Activated T-helper 1 cell treated with anti-CD3 and anti-CD28 coated beads, Interleukin-12 subunit alpha, Interleukin-12 subunit beta, Interleukin-2, Interleukin-4 antibody, amounts not matched to agents 30 ng/mL and 10 ng/mL and 1 ng/mL, durations not matched to agents 14 hours and 24 hours and 36 hours (primary cell): ENCODE measurements around the gene KCTD8. TPM values are rescaled to one million over a fixed set of nuclear protein-coding genes. Genes with fewer than 3 reads are reported as not detected.

Experiments used
- DNase-seq: peaks from one replicate; pipeline ENCODE4 v3.0.0; 2021; ENCODE audit warnings: low spot score
- H3K27ac Mint-ChIP-seq: one replicate; pipeline ENCODE4 v1.8.0; 2021; ENCODE audit warnings: mild to moderate bottlenecking, mixed read lengths
- H3K27me3 Mint-ChIP-seq: one replicate; pipeline ENCODE4 v1.8.0; 2022; ENCODE audit warnings: mild to moderate bottlenecking, moderate library complexity, mixed read lengths; ENCODE audit not compliant: insufficient read depth
- H3K36me3 Mint-ChIP-seq: one replicate; pipeline ENCODE4 v1.8.0; 2021; ENCODE audit warnings: low read depth, mixed read lengths
- H3K4me1 Mint-ChIP-seq: one replicate; pipeline ENCODE4 v1.8.0; 2021; ENCODE audit warnings: low read depth, mixed read lengths
- H3K4me3 Mint-ChIP-seq: one replicate; pipeline ENCODE4 v1.8.0; 2021; ENCODE audit warnings: mild to moderate bottlenecking, moderate library complexity, mixed read lengths
- H3K9me3 Mint-ChIP-seq: one replicate; pipeline ENCODE4 v1.8.0; 2021; ENCODE audit warnings: mixed read lengths
- intact Hi-C: fragments of 100-400 bp; cut with micrococcal nuclease; formaldehyde crosslinking; loops from one replicate; pipeline ENCODE4 v1.15.1; 2024
- total RNA-seq: library from RNA; stranded (reverse); gene quantifications from 2 replicates; pipeline ENCODE4 v1.2.3, GENCODE V29; 2022

Gene KCTD8
- not detected in 2 replicates for total RNA-seq

DNA sequence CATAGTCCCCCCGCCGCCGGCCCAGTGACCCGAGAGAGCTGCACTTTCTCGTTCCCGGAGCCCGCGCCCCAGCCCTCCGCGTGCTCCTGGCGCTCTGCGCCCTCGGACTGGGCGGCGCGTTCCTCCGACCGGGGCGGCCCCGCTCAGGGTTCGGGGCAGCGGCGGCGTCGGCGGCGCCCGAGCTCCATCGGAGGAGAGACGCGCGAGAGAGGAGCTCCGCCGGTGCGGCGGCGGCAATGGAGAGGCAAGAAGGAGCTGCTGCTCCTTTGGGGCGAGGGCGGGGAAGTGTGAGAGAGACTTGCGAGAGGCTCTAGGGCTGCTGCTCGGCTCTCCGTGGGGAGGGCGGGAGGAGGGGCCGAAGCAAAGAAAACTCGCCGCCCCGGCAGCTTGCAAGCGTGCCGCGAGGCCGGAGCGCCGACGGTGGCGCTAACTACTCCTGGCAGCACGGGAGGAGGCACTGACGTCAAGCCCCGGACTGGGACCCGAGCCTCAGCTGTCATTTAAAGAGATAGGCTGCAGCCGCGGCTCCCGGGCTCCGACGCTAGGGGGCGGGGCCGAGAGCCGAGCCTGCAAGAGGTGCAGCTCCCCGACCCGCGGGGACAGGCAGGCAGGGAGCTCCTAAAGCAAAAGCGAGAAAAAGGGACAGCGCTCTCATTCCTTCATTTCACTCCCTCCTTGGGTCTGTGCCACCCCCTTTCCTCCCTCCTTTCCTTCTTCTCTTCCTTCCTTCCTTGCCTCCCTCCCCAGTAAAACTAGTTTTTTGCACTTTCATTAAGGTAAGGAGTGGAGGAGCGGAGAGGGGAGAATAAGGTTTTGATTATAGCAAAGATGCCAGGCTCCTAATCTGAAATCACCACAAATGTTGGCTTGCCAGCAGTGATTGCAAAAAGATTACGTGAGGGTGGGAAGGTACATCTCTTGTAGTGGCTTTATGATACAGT lies at the start of gene KCTD8:
Gene KCTD8 (minus strand): TSS at position 289 of the 941 bp plus-strand sequence.
- H3K4me1 Mint-ChIP-seq = peaks cover 5% of the 10 kb centered on the region
- H3K4me3 Mint-ChIP-seq = peak within 1 kb of the TSS; percentile 63
- peak; percentile 50 for DNase-seq
- H3K36me3 Mint-ChIP-seq = peaks cover 3% of the 10 kb centered on the region
- intact Hi-C loops = loop anchor here (1.0 kb wide), 2 partner anchors 181 to 230 kb away; partner anchors contain the start of gene GUF1
- H3K9me3 Mint-ChIP-seq = no peaks in the 10 kb centered on the region
- no peak within 1 kb of the TSS for H3K27ac Mint-ChIP-seq
- H3K27me3 Mint-ChIP-seq = peaks cover 47% of the 10 kb centered on the region

DNA sequence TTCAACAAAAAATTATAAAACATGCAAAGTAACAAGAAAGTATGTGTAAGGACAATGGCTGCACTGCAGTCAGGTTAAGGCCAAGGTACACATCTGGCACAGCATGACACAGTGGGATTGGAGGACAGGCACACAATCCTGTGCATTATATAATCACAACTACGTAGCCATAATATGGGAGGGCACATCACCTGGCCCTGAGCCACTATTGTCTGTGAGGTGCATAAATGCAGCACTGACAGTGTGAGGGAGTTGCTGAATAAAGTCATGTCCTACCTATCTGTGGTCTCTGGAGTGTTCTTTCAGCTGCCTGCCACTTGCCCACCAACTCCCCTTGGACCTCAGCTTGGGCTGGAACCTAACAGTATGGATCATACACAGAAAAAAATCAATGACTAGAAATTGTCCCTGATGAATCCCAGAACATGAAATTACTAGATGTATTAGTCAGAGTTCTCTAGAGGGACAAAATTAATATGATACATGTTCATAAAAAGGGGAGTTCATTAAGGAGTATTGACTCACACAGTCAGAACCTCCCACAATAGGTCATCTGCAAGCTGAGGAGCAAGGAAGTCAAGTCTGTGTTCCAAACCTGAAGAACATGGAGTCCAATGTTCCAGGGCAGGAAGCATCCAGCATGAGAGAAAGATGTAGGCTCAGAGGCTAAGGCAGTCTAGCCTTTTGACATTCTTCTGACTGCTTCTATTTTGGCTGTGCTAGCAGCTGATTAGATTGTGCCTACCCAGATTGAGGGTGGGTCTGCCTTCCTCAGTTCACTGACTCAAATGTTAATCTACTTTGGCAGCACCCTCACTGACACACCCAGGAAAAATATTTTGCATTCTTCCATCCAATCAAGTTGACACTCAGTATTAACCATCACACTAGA lies 46.4 kb upstream of the KCTD8 start:
- Mint-ChIP-seq H3K4me1 (no peaks in the 10 kb centered on the region), H3K4me3 (no peak overlapping the region), H3K9me3 (no peaks in the 10 kb centered on the region), H3K36me3 (no peaks in the 10 kb centered on the region), H3K27ac (no peak overlapping the region), H3K27me3 (no peaks in the 10 kb centered on the region)
- DNase-seq = no peak
- intact Hi-C loops = no loop called here

DNA sequence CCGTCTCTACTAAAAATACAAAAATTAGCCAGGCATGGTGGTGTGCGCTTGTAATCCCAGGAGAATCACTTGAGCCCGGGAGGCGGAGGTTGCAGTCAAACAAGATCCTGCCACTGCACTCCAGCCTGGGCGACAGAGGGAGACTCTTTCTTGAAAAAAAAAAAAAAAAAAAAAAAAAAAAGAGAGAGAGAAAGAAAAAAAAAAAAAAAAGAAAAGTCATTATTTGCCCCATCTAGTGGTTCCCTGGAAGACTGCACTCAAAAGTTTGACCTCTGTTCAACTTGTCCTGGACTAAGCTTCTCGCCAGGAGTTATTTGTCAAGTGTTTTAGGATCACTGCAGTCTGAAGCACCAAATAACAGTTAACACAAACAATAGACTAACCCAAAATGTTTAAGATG lies 45.3 kb upstream of the KCTD8 start:
- intact Hi-C loops = no loop called here

DNA sequence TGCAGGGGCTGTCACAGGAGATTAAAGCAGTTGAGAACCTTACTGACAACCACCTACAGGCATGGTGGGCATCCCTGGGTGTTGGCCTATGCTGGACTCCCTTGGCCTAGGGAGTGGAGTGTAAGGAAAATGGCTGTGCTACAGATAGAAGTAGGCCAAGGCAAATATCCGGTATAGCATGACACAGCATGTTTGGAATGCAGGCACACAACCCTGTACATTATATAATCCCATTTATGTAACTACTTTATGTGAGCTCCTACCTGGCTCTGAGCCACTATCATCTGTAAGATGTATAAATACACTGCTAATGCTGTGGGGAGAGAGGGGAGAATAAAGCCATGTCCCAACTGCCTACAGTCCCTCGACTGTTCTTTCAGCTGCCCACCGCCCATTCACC lies 38.7 kb upstream of the KCTD8 start:
- Mint-ChIP-seq H3K9me3 (no peaks in the 10 kb centered on the region), H3K27me3 (no peaks in the 10 kb centered on the region), H3K27ac (no peak overlapping the region), H3K4me1 (no peaks in the 10 kb centered on the region), H3K36me3 (no peaks in the 10 kb centered on the region), H3K4me3 (no peak overlapping the region)
- DNase-seq = no peak
- intact Hi-C loops = no loop called here

More for the DNA sequence above, 45.3 kb upstream of the KCTD8 start:
- Mint-ChIP-seq H3K4me3 (no peak overlapping the region), H3K27ac (no peak overlapping the region), H3K36me3 (no peaks in the 10 kb centered on the region), H3K4me1 (no peaks in the 10 kb centered on the region), H3K27me3 (no peaks in the 10 kb centered on the region), H3K9me3 (no peaks in the 10 kb centered on the region)
- DNase-seq = no peak

DNA sequence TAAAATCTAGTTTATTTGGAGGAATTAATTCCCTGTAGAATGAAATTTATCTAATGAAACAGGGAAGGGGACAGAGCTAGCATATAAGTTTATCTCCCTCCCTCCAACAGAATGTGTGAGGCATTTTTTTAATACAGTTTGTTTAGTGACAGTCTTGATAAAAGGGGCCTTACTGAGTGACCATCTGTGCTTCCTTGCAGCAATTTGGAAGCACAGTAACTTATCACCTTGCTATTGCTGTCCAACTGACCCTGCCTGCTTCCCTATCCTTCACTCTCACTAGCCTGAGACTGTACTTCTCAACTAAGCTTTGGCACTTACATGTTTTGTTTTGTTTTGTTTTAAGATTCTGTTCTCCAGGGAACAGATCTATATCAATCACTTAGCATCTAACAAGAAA lies 31.1 kb upstream of the KCTD8 start:
- DNase-seq = no peak
- intact Hi-C loops = no loop called here
- Mint-ChIP-seq H3K4me1 (no peaks in the 10 kb centered on the region), H3K27me3 (no peaks in the 10 kb centered on the region), H3K27ac (no peak overlapping the region), H3K9me3 (peaks cover 8% of the 10 kb centered on the region), H3K4me3 (no peak overlapping the region), H3K36me3 (no peaks in the 10 kb centered on the region)

DNA sequence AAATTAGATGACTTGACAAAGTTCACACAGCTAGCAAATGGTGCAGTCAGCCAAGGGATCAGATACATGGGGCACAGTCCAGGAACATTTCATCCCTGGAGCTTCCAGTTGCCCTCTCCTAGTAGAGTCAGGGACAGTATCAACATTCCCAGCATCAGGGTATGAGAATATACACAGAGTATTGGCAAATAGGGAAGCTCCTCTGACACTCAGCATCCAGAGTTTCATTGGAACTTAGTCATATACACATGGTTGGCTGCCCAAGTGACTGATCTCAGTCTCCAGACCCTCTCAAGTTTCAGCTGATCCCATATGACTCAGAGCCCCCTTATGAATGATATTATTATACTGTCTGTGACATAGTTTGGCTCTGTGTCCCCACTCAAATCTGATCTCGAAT lies 13.7 kb upstream of the KCTD8 start:
- Mint-ChIP-seq H3K36me3 (no peaks in the 10 kb centered on the region), H3K9me3 (no peaks in the 10 kb centered on the region), H3K27ac (no peak overlapping the region), H3K4me1 (no peaks in the 10 kb centered on the region), H3K27me3 (no peaks in the 10 kb centered on the region), H3K4me3 (no peak overlapping the region)
- no peak for DNase-seq
- intact Hi-C loops = no loop called here

DNA sequence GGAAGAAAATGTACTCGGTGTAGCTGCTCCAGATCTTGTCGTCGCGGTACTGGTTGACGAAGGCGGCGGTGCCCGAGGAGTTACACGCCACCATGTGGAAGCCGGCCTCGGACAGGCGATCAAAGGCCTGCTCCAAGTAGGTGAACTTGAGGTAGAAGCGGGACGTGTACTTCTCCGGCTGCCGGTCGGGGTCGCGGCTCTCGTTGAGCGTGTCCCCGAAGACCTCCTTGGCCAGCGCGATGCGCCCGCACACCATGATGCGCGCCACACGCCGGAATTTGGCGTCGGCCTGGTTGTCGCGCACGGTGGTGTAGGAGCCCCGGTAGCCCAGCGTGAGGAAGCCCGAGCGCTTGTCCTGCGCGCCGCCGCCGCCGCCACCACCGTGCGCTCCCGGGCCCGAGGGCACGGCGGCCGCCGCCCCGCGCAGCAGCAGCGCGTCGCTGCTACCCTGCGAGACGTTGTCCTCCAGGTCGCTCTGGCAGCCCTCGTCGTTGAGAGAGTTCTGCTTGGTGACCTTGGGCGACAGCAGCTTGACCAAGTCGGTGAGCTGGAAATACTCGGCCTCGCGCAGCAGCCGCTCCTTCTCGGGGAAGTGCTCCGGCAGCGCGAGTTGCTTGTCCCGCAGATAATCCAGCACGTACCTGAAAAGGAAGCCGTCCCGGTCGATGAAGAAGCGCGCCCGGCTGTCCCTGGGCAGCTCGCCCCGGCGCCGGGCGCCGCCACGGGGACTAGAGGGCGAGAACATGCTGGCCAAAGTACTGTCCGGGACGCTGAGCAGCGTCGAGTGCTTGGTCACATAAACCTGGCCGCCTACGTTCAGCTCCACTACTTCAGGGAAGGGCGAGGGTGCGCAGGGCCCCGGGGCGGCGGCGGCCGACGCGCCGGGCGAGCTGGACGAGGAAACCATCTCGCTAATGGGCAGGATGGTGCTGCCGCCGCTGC lies 775 bp downstream of the KCTD8 start:
- no peak for DNase-seq
- Mint-ChIP-seq H3K27ac (no peak overlapping the region), H3K9me3 (no peaks in the 10 kb centered on the region), H3K4me1 (peaks cover 5% of the 10 kb centered on the region), H3K27me3 (peaks cover 53% of the 10 kb centered on the region), H3K4me3 (no peak overlapping the region), H3K36me3 (peaks cover 3% of the 10 kb centered on the region)
- intact Hi-C loops = no loop called here

DNA sequence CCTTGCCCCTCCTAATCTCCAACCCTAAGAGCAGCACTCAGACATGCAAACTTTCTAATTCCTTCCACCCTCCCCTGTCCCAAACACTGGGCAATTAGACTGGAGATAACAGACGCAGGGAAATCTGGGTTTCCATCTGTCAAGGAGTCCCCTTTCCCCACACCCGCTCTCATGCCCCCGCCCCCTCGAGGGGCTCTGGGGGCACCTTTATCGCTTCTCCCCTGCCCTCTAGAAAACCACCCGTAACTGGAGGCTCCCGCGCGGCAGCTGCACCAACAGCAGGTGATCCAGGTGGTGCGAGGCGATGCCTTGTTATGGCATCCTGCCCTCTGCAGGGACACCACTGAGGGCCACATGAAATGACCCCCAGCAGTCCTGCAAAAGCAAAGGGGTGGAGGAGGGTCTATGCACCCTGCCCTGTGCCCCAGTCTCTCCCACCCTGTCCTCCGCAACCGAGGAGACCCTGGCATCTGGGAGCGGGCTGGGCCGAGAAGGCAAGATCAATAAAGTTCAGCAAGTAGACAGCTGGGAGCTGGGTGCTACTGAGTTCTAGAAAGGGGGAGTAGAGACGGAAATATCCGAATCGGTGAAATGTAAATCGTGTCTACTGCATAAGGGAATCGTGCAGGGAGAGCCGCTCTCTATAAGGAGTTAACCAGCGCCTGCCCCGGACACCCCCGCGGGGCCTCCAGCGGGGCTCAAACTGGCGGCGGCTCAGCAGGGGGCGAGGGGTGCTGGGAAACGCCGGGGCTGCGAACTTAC lies 1.6 kb downstream of the KCTD8 start:
- no peak overlapping the region for H3K27ac Mint-ChIP-seq
- intact Hi-C loops = no loop called here

DNA sequence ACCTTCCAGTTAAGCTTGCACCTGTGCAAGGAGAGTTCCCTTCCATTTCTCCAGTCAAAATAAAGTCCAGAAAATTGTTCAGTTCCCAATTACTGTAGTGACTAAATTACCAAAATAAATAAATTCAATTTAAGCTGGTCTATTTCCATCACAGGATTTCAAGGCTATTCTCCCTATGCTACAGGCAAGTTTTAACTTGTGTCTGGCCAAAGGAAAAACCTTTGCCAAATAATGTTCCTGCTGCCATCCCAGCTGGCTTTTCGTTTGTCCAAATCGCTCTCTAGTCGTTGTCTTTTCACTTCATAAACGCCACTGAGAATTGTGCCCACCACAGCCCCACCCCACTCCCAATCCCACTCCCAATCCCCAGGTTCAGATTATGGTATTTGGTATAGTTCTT lies 2.4 kb downstream of the KCTD8 start:
- Mint-ChIP-seq H3K4me3 (peak overlapping the region; percentile 37), H3K27me3 (peaks cover 52% of the 10 kb centered on the region), H3K27ac (peak overlapping the region; percentile 11), H3K36me3 (peaks cover 3% of the 10 kb centered on the region), H3K4me1 (peaks cover 5% of the 10 kb centered on the region), H3K9me3 (no peaks in the 10 kb centered on the region)
- DNase-seq = no peak
- intact Hi-C loops = no loop called here

More for the DNA sequence above, 1.6 kb downstream of the KCTD8 start:
- Mint-ChIP-seq H3K9me3 (no peaks in the 10 kb centered on the region), H3K4me3 (peak overlapping the region; percentile 37), H3K27me3 (peaks cover 53% of the 10 kb centered on the region), H3K36me3 (peaks cover 3% of the 10 kb centered on the region), H3K4me1 (peaks cover 5% of the 10 kb centered on the region)
- no peak for DNase-seq

DNA sequence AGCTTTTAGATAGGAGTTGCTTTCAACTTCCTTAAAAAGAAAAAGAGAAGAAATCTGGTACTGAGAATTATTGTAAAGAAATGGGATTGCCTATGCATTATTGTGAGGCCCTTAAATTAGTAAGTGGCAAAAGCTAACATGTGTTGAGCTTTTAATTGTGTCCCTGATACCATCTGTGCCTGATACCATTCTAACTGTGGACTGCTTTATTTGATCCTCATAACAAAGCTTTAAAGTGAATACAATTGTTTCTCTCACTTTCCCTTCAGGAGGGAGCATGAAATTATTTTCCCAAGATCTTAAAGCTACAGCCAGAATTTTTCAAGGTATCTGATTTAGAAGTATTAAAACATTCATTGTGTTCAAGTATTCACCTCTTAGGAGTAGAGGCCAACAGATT lies 9.9 kb downstream of the KCTD8 start:
- Mint-ChIP-seq H3K27me3 (peaks cover 4% of the 10 kb centered on the region), H3K27ac (no peak overlapping the region), H3K36me3 (no peaks in the 10 kb centered on the region), H3K9me3 (no peaks in the 10 kb centered on the region), H3K4me1 (no peaks in the 10 kb centered on the region), H3K4me3 (no peak overlapping the region)
- DNase-seq = no peak
- intact Hi-C loops = no loop called here

DNA sequence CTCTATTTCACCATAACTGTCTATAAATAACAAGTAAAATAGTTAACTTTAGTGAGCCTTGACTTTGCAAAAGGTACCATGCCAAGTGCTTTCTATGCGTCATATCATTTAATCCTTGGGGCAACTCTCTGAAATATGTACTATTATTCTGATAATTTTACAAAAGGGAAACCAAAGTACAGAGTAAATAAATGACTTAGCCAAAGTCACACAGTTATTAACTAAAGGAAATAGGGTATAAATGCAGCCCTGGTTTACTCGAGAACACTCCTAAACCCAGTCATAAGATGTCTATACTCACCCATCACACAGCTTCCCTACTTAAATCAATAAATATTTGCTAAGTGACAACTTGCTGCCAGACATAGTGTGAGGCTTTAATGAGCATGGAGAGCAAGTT lies 14.4 kb downstream of the KCTD8 start:
- Mint-ChIP-seq H3K9me3 (no peaks in the 10 kb centered on the region), H3K36me3 (no peaks in the 10 kb centered on the region), H3K27me3 (no peaks in the 10 kb centered on the region), H3K27ac (no peak overlapping the region), H3K4me1 (no peaks in the 10 kb centered on the region), H3K4me3 (no peak overlapping the region)
- intact Hi-C loops = no loop called here
- no peak for DNase-seq
